Activated B cell treated with CpG ODN at 0.5 μM for 24 hours (primary cell): ENCODE measurements around the gene CXorf58. TPM values are rescaled to one million over a fixed set of nuclear protein-coding genes. Genes with fewer than 3 reads are reported as not detected.

Experiments
- ATAC-seq: fragments of 200-7000 bp; cut with Tn5 transposase; one replicate; pipeline ENCODE4 v1.10.0; 2021; ENCODE audit warnings: low read depth, mild to moderate bottlenecking, moderate library complexity
- CTCF ChIA-PET: fragments of 350-600 bp; sonication (Branson Sonifier 250); formaldehyde crosslinking; loops from one replicate; lab custom pipeline; 2021; ENCODE audit warnings: antibody characterized with exemption; lab: Charles Lee
- POLR2A ChIA-PET: fragments of 350-600 bp; sonication (Branson Sonifier 250); formaldehyde crosslinking; loops from one replicate; lab custom pipeline; 2021; ENCODE audit warnings: antibody characterized with exemption; lab: Charles Lee
- DNase-seq: peaks from one replicate; pipeline ENCODE4 v3.0.0; 2022
- H3K27ac Mint-ChIP-seq: one replicate; pipeline ENCODE4 v1.8.0; 2020; ENCODE audit warnings: mixed read lengths
- H3K27me3 Mint-ChIP-seq: one replicate; pipeline ENCODE4 v1.8.0; 2021; ENCODE audit warnings: mixed read lengths
- H3K36me3 Mint-ChIP-seq: one replicate; pipeline ENCODE4 v1.8.0; 2021; ENCODE audit warnings: low read depth, mixed read lengths
- H3K4me1 Mint-ChIP-seq: one replicate; pipeline ENCODE4 v1.8.0; 2021; ENCODE audit warnings: mixed read lengths
- H3K4me3 Mint-ChIP-seq: one replicate; pipeline ENCODE4 v1.8.0; 2020; ENCODE audit warnings: mild to moderate bottlenecking, mixed read lengths
- H3K9me3 Mint-ChIP-seq: one replicate; pipeline ENCODE4 v1.8.0; 2020; ENCODE audit warnings: mixed read lengths
- intact Hi-C: fragments of 100-400 bp; cut with micrococcal nuclease; formaldehyde crosslinking; loops from one replicate; pipeline ENCODE4 v1.15.1; 2024
- total RNA-seq: library from RNA; stranded (reverse); gene quantifications from 2 replicates; pipeline ENCODE4 v1.2.3, GENCODE V29; 2022
- TF ChIP-seq, protein P1 (sequence below): fragments of 200-600 bp; IDR thresholded peaks from one replicate; pipeline ENCODE4 v1.8.0; 2022; ENCODE audit warnings: antibody characterized with exemption, mild to moderate bottlenecking

The CXorf58 gene
- total RNA-seq, 1 donor from 2014 or later = not detected

- POLR2A ChIA-PET = no interaction called here
- Mint-ChIP-seq H3K27me3 (no peaks in the 10 kb centered on the region), H3K9me3 (no peaks in the 10 kb centered on the region), H3K27ac (no peak overlapping the region), H3K4me1 (no peaks in the 10 kb centered on the region), H3K4me3 (no peak overlapping the region), H3K36me3 (peaks cover 12% of the 10 kb centered on the region)
- ATAC-seq (no peak), DNase-seq (no peak)
- intact Hi-C loops = no loop called here
- TF ChIP-seq, protein P1, sequence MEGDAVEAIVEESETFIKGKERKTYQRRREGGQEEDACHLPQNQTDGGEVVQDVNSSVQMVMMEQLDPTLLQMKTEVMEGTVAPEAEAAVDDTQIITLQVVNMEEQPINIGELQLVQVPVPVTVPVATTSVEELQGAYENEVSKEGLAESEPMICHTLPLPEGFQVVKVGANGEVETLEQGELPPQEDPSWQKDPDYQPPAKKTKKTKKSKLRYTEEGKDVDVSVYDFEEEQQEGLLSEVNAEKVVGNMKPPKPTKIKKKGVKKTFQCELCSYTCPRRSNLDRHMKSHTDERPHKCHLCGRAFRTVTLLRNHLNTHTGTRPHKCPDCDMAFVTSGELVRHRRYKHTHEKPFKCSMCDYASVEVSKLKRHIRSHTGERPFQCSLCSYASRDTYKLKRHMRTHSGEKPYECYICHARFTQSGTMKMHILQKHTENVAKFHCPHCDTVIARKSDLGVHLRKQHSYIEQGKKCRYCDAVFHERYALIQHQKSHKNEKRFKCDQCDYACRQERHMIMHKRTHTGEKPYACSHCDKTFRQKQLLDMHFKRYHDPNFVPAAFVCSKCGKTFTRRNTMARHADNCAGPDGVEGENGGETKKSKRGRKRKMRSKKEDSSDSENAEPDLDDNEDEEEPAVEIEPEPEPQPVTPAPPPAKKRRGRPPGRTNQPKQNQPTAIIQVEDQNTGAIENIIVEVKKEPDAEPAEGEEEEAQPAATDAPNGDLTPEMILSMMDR = no peak
- CTCF ChIA-PET = no interaction called here
Measured at GRCh38 chrX:23980011-23980441, 72.2 kb downstream of the CXorf58 start.

- no peaks in the 10 kb centered on the region for H3K9me3 Mint-ChIP-seq
- CTCF ChIA-PET = no interaction called here
Measured at GRCh38 chrX:23981222-23981621, 73.4 kb downstream of the CXorf58 start.

DNA sequence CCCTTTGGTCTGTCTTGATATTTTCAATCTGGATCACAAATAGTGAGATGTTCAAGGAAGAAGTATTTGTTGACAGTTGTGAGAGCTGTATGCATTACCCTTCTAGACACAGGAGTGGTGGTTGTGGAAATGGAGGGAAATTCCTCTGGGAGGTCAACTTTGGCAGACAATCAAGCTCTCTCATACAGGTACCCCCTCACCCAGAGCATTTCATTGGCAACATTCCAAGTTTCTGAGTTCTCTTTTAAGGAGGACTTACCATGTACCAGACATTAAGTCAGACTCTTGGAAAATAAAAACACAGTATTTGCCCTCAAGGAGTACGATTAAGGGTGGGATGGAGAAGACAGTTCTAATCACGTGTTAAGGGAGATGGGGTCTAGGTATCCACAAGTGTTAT, 73.9 kb downstream of the CXorf58 start:
- Mint-ChIP-seq H3K27me3 (no peaks in the 10 kb centered on the region), H3K36me3 (peaks cover 20% of the 10 kb centered on the region), H3K27ac (no peak overlapping the region), H3K4me3 (no peak overlapping the region), H3K9me3 (no peaks in the 10 kb centered on the region), H3K4me1 (no peaks in the 10 kb centered on the region)
- CTCF ChIA-PET = no interaction called here
- intact Hi-C loops = no loop called here
- no peak for DNase-seq
- ATAC-seq = no peak
- POLR2A ChIA-PET = no interaction called here
- TF ChIP-seq, protein P1 = no peak

More at GRCh38 chrX:23981222-23981621, 73.4 kb downstream of the CXorf58 start:
- no peaks in the 10 kb centered on the region for H3K4me1 Mint-ChIP-seq
- no peaks in the 10 kb centered on the region for H3K27me3 Mint-ChIP-seq
- POLR2A ChIA-PET = interaction anchor here (0.6 kb wide), 1 partner anchor 12 kb away, joined by 3 read pairs; no protein-coding TSS in a partner anchor
- H3K36me3 Mint-ChIP-seq = peaks cover 15% of the 10 kb centered on the region
- no peak for ATAC-seq
- TF ChIP-seq, protein P1 = no peak
- no peak overlapping the region for H3K27ac Mint-ChIP-seq
- DNase-seq = no peak
- intact Hi-C loops = no loop called here
- no peak overlapping the region for H3K4me3 Mint-ChIP-seq

- H3K36me3 Mint-ChIP-seq = peaks cover 27% of the 10 kb centered on the region
- H3K27me3 Mint-ChIP-seq = no peaks in the 10 kb centered on the region
- CTCF ChIA-PET = no interaction called here
- no peak for ATAC-seq
- H3K9me3 Mint-ChIP-seq = no peaks in the 10 kb centered on the region
- POLR2A ChIA-PET = no interaction called here
- no peak overlapping the region for H3K4me3 Mint-ChIP-seq
- TF ChIP-seq, protein P1 = no peak
- H3K4me1 Mint-ChIP-seq = no peaks in the 10 kb centered on the region
- H3K27ac Mint-ChIP-seq = no peak overlapping the region
- no peak for DNase-seq
- intact Hi-C loops = no loop called here
Measured at GRCh38 chrX:23982891-23983290, 75.1 kb downstream of the CXorf58 start.

Other genes with a start within 250 kb of the CXorf58 start
- 29.2 and 35.5 TPM in 2 replicates for gene PRDX4, start 240.5 kb upstream of the CXorf58 start, total RNA-seq
- gene ACOT9, start 164.7 kb upstream of the CXorf58 start, total RNA-seq = 46.0 and 49.4 TPM in 2 replicates
- gene SAT1, start 124.8 kb upstream of the CXorf58 start, total RNA-seq = 75.1 and 88.9 TPM in 2 replicates
- 14.0 and 16.6 TPM in 2 replicates for gene APOO, start 68 bp upstream of the CXorf58 start, total RNA-seq
- 7.3 and 8.1 TPM in 2 replicates for gene KLHL15, start 119.2 kb downstream of the CXorf58 start, total RNA-seq
- 281 and 314 TPM in 2 replicates for gene EIF2S3, start 146.9 kb downstream of the CXorf58 start, total RNA-seq
- 55.4 and 67.0 TPM in 2 replicates for gene ZFX, start 241.7 kb downstream of the CXorf58 start, total RNA-seq